ENCODE measurements around the gene ATG13. TPM values are rescaled to one million over a fixed set of nuclear protein-coding genes. Genes with fewer than 3 reads are reported as not detected.

The ATG13 gene
- total RNA-seq, 1 donor from 2014 or later = 42.1 TPM

- Histone ChIP-seq H3K27ac (replicated peaks) (no peak overlapping the region), H3K9me3 (replicated peaks) (no peaks in the 10 kb centered on the region), H3K36me3 (peaks cover 34% of the 10 kb centered on the region), H3K4me1 (peaks cover 6% of the 10 kb centered on the region), H3K27me3 (ENCODE audit: low read depth) (no peaks in the 10 kb centered on the region), H3K4me3 (no peak overlapping the region)
- intact Hi-C loops (cut with micrococcal nuclease) = no loop called here
- no peak for DNase-seq
- TF ChIP-seq CTCF (IDR thresholded peaks at IDR 0.05; ENCODE audit: borderline replicate concordance) = no peak
Observed at GRCh38 chr11:46633291-46634217, 16.2 kb downstream of the ATG13 start.

GRCh38 chr11:46635557-46636139 is 18.3 kb downstream of the ATG13 start:
- no peaks in the 10 kb centered on the region for H3K9me3 ChIP-seq (replicated peaks)
- no peak overlapping the region for H3K27ac ChIP-seq (replicated peaks)
- no peaks in the 10 kb centered on the region for H3K4me1 ChIP-seq
- H3K36me3 ChIP-seq = peaks cover 32% of the 10 kb centered on the region
- TF ChIP-seq CTCF (IDR thresholded peaks at IDR 0.05; ENCODE audit: borderline replicate concordance) = no peak
- no peak for DNase-seq
- no peaks in the 10 kb centered on the region for H3K27me3 ChIP-seq (ENCODE audit: low read depth)
- intact Hi-C loops (cut with micrococcal nuclease) = no loop called here
- no peak overlapping the region for H3K4me3 ChIP-seq

GRCh38 chr11:46637546-46637945 is 20.2 kb downstream of the ATG13 start:
- TF ChIP-seq CTCF (IDR thresholded peaks at IDR 0.05; ENCODE audit: borderline replicate concordance) = no peak
- H3K4me1 ChIP-seq = no peaks in the 10 kb centered on the region
- H3K36me3 ChIP-seq = peaks cover 31% of the 10 kb centered on the region
- no peak for DNase-seq
- no peak overlapping the region for H3K4me3 ChIP-seq
- no peaks in the 10 kb centered on the region for H3K9me3 ChIP-seq (replicated peaks)
- intact Hi-C loops (cut with micrococcal nuclease) = no loop called here
- no peak overlapping the region for H3K27ac ChIP-seq (replicated peaks)
- H3K27me3 ChIP-seq (ENCODE audit: low read depth) = no peaks in the 10 kb centered on the region

GRCh38 chr11:46639197-46639839 is 22.0 kb downstream of the ATG13 start:
- Histone ChIP-seq H3K27ac (replicated peaks) (no peak overlapping the region), H3K36me3 (peaks cover 36% of the 10 kb centered on the region), H3K9me3 (replicated peaks) (no peaks in the 10 kb centered on the region), H3K4me1 (no peaks in the 10 kb centered on the region), H3K27me3 (ENCODE audit: low read depth) (no peaks in the 10 kb centered on the region), H3K4me3 (no peak overlapping the region)
- no peak for DNase-seq
- TF ChIP-seq CTCF (IDR thresholded peaks at IDR 0.05; ENCODE audit: borderline replicate concordance) = no peak
- intact Hi-C loops (cut with micrococcal nuclease) = no loop called here

- H3K27ac ChIP-seq (replicated peaks) = no peak overlapping the region
- no peak for TF ChIP-seq CTCF (IDR thresholded peaks at IDR 0.05; ENCODE audit: borderline replicate concordance)
- no peak for DNase-seq
- H3K36me3 ChIP-seq = peaks cover 43% of the 10 kb centered on the region
- intact Hi-C loops (cut with micrococcal nuclease) = no loop called here
- H3K4me3 ChIP-seq = no peak overlapping the region
- no peaks in the 10 kb centered on the region for H3K27me3 ChIP-seq (ENCODE audit: low read depth)
- H3K9me3 ChIP-seq (replicated peaks) = no peaks in the 10 kb centered on the region
- no peaks in the 10 kb centered on the region for H3K4me1 ChIP-seq
Observed at GRCh38 chr11:46640036-46640788, 22.9 kb downstream of the ATG13 start.
